NCI-H345 (cell line): ENCODE data around the gene THBS3.
"Not testable (repeated sequence)": the region's sequence is repeated elsewhere in the genome, so short reads cannot be mapped to it uniquely, and the experiment has no call there.

Experiments
- DNase-seq: peaks from one replicate; lab custom pipeline; 2025; lab: John Stamatoyannopoulos, UW

Gene THBS3

GRCh38 chr1:155207806-155208540 is at the start of gene THBS3:
Gene THBS3 (minus strand): TSS chr1:155207897. CDS start chr1:155207876, 21 bp downstream.
- DNase-seq = peak; percentile 95

GRCh38 chr1:155256058-155256852 is 48.6 kb upstream of the THBS3 start:
- no peak for DNase-seq

- DNase-seq = peak; percentile 96
Observed at GRCh38 chr1:155255243-155256007, 47.7 kb upstream of the THBS3 start, which contains the start of gene ENTREP3. Gene ENTREP3 (minus strand): TSS chr1:155255483. CDS start chr1:155254877, 606 bp downstream.

- peak; percentile 61 for DNase-seq
Observed at GRCh38 chr1:155254714-155255242, 47.1 kb upstream of the THBS3 start.

GRCh38 chr1:155254228-155254713 is 46.6 kb upstream of the THBS3 start:
- no peak for DNase-seq

- DNase-seq = no peak
Observed at GRCh38 chr1:155253797-155254196, 46.1 kb upstream of the THBS3 start.

- no peak for DNase-seq
Observed at GRCh38 chr1:155253208-155253607, 45.5 kb upstream of the THBS3 start.

- no peak for DNase-seq
Observed at GRCh38 chr1:155251566-155251965, 43.9 kb upstream of the THBS3 start.

GRCh38 chr1:155250633-155251449 is 43.1 kb upstream of the THBS3 start:
- DNase-seq = peak; percentile 98

GRCh38 chr1:155250246-155250632 is 42.5 kb upstream of the THBS3 start:
- DNase-seq = no peak

GRCh38 chr1:155247667-155248553 is 40.2 kb upstream of the THBS3 start:
- no peak for DNase-seq

- DNase-seq = not testable (repeated sequence)
Observed at GRCh38 chr1:155246796-155247195, 39.1 kb upstream of the THBS3 start.

GRCh38 chr1:155245163-155245524 is 37.4 kb upstream of the THBS3 start:
- no peak for DNase-seq

GRCh38 chr1:155244368-155245162 is 36.9 kb upstream of the THBS3 start:
- DNase-seq = peak; percentile 100

GRCh38 chr1:155242805-155243358 is 35.2 kb upstream of the THBS3 start:
- no peak for DNase-seq

GRCh38 chr1:155241841-155242264 is 34.2 kb upstream of the THBS3 start:
- DNase-seq = no peak

- DNase-seq = peak; percentile 96
Observed at GRCh38 chr1:155241069-155241679, 33.5 kb upstream of the THBS3 start.

GRCh38 chr1:155236451-155236850 is 28.8 kb upstream of the THBS3 start:
- DNase-seq = no peak
